ENCODE data around the gene ESYT1. TPM values are rescaled to one million over a fixed set of nuclear protein-coding genes. Genes with fewer than 3 reads are reported as not detected.

ESYT1 gene
- polyA plus RNA-seq, 1 donor from 2014 or later: 19.6 TPM

- H3K9me2 ChIP-seq (ENCODE audit: insufficient read depth, low read length): no peaks in the 10 kb centered on the region
- peak within 1 kb of the TSS; percentile 70 for H3K4me3 ChIP-seq (ENCODE audit: low read length)
- TF ChIP-seq CTCF (IDR thresholded peaks at IDR 0.05; ENCODE audit: poor library complexity, severe bottlenecking): no peak
- no peak for TF ChIP-seq TAF1 (IDR thresholded peaks at IDR 0.05; ENCODE audit: low read depth)
- TF ChIP-seq RAD21 (conservative IDR thresholded peaks at IDR 0.05): no peak
- TF ChIP-seq SMC3 (conservative IDR thresholded peaks at IDR 0.05; ENCODE audit: poor library complexity): no peak
- no peak for TF ChIP-seq MXI1 (conservative IDR thresholded peaks at IDR 0.05; ENCODE audit: poor library complexity, severe bottlenecking)
- TF ChIP-seq POLR2AphosphoS5 (IDR thresholded peaks at IDR 0.05): no peak
- TF ChIP-seq EP300 (conservative IDR thresholded peaks at IDR 0.05; ENCODE audit: poor library complexity, severe bottlenecking): no peak
- TF ChIP-seq EZH2 (IDR thresholded peaks at IDR 0.05; ENCODE audit: borderline replicate concordance, insufficient read depth, low read length, poor library complexity, severe bottlenecking): no peak
- TF ChIP-seq, protein P1, sequence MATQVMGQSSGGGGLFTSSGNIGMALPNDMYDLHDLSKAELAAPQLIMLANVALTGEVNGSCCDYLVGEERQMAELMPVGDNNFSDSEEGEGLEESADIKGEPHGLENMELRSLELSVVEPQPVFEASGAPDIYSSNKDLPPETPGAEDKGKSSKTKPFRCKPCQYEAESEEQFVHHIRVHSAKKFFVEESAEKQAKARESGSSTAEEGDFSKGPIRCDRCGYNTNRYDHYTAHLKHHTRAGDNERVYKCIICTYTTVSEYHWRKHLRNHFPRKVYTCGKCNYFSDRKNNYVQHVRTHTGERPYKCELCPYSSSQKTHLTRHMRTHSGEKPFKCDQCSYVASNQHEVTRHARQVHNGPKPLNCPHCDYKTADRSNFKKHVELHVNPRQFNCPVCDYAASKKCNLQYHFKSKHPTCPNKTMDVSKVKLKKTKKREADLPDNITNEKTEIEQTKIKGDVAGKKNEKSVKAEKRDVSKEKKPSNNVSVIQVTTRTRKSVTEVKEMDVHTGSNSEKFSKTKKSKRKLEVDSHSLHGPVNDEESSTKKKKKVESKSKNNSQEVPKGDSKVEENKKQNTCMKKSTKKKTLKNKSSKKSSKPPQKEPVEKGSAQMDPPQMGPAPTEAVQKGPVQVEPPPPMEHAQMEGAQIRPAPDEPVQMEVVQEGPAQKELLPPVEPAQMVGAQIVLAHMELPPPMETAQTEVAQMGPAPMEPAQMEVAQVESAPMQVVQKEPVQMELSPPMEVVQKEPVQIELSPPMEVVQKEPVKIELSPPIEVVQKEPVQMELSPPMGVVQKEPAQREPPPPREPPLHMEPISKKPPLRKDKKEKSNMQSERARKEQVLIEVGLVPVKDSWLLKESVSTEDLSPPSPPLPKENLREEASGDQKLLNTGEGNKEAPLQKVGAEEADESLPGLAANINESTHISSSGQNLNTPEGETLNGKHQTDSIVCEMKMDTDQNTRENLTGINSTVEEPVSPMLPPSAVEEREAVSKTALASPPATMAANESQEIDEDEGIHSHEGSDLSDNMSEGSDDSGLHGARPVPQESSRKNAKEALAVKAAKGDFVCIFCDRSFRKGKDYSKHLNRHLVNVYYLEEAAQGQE (IDR thresholded peaks at IDR 0.05; ENCODE audit: borderline replicate concordance): no peak
- no peak within 1 kb of the TSS for H3K27ac ChIP-seq (ENCODE audit: low read length)
- H3F3A ChIP-seq (ENCODE audit: insufficient read depth, low read length, poor library complexity, severe bottlenecking): no peaks in the 10 kb centered on the region
- H3K9me3 ChIP-seq (ENCODE audit: low read length): no peaks in the 10 kb centered on the region
- H2AFZ ChIP-seq (ENCODE audit: low read depth, low read length): peak within 1 kb of the TSS; percentile 33
- peak within 1 kb of the TSS; percentile 80 for H3K4me2 ChIP-seq (ENCODE audit: low read length)
- H3K79me2 ChIP-seq (replicated peaks; ENCODE audit: insufficient read depth, low read length): no peaks in the 10 kb centered on the region
- peaks cover 43% of the 10 kb centered on the region for H3K27me3 ChIP-seq (ENCODE audit: insufficient read depth, low read depth, low read length)
- no peaks in the 10 kb centered on the region for H4K20me1 ChIP-seq (ENCODE audit: insufficient read depth)
- no peaks in the 10 kb centered on the region for H3K36me3 ChIP-seq (ENCODE audit: insufficient read depth, low read length)
- peak within 1 kb of the TSS; percentile 47 for H3K9ac ChIP-seq (ENCODE audit: low read length)
Observed at GRCh38 chr12:56079723-56080555, 48.1 kb upstream of the ESYT1 start, which contains the start of gene ERBB3. TSS of gene ERBB3 (plus strand) at chr12:56080165. CDS start at chr12:56080301, 136 bp downstream.

DNA sequence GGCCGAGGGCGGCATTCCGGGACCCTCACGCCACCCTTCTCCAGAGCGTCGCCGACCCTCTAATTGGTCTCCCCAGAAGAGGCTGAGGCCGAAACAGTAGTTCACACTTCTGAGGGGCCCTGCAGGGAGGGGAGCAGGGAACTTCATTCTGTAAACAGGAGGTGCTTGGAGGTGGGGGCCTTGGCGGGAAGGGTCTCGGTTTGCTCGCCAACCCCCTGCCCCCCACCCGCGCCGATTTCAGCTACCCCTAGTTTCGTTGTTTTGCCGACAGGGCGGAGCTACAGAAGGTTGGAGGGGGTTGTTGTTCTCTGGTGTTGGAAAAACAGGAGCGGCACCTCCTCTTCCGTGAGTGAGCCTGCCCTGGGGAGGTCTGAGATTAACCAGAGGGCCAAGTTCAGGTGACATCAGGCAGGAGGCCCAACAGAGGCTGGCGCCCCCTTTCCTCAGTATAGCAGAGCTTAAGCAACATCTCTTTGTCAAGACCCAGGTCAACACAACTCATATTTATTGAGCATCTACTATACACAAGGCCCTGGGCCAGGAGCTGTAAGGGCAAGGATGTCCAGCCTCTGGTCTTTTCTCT lies 47.4 kb upstream of the ESYT1 start:
- H2AFZ ChIP-seq (ENCODE audit: low read depth, low read length): no peak overlapping the region

More for the DNA sequence above, 47.4 kb upstream of the ESYT1 start:
- no peaks in the 10 kb centered on the region for H3K9me2 ChIP-seq (ENCODE audit: insufficient read depth, low read length)
- no peak overlapping the region for H3K27ac ChIP-seq (ENCODE audit: low read length)
- peak overlapping the region; percentile 70 for H3K4me3 ChIP-seq (ENCODE audit: low read length)
- H3K9me3 ChIP-seq (ENCODE audit: low read length): no peaks in the 10 kb centered on the region
- TF ChIP-seq MXI1 (conservative IDR thresholded peaks at IDR 0.05; ENCODE audit: poor library complexity, severe bottlenecking) (no peak), CTCF (IDR thresholded peaks at IDR 0.05; ENCODE audit: poor library complexity, severe bottlenecking) (no peak), EP300 (conservative IDR thresholded peaks at IDR 0.05; ENCODE audit: poor library complexity, severe bottlenecking) (no peak), TAF1 (IDR thresholded peaks at IDR 0.05; ENCODE audit: low read depth) (no peak), RAD21 (conservative IDR thresholded peaks at IDR 0.05) (no peak), EZH2 (IDR thresholded peaks at IDR 0.05; ENCODE audit: borderline replicate concordance, insufficient read depth, low read length, poor library complexity, severe bottlenecking) (no peak), SMC3 (conservative IDR thresholded peaks at IDR 0.05; ENCODE audit: poor library complexity) (no peak), POLR2AphosphoS5 (IDR thresholded peaks at IDR 0.05) (no peak)
- TF ChIP-seq, protein P1 (IDR thresholded peaks at IDR 0.05; ENCODE audit: borderline replicate concordance): no peak
- H3F3A ChIP-seq (ENCODE audit: insufficient read depth, low read length, poor library complexity, severe bottlenecking): no peaks in the 10 kb centered on the region
- H3K27me3 ChIP-seq (ENCODE audit: insufficient read depth, low read depth, low read length): peaks cover 43% of the 10 kb centered on the region
- H4K20me1 ChIP-seq (ENCODE audit: insufficient read depth): no peaks in the 10 kb centered on the region
- peak overlapping the region; percentile 47 for H3K9ac ChIP-seq (ENCODE audit: low read length)
- H3K79me2 ChIP-seq (replicated peaks; ENCODE audit: insufficient read depth, low read length): no peaks in the 10 kb centered on the region
- H3K36me3 ChIP-seq (ENCODE audit: insufficient read depth, low read length): no peaks in the 10 kb centered on the region
- peak overlapping the region; percentile 80 for H3K4me2 ChIP-seq (ENCODE audit: low read length)
